Chondrocyte (in vitro differentiated cells): ENCODE measurements around the gene GRM7. TPM values are rescaled to one million over a fixed set of nuclear protein-coding genes. Genes with fewer than 3 reads are reported as not detected.

ENCODE experiments used
- DNase-seq: peaks from one replicate; pipeline ENCODE4 v3.0.0; 2021; ENCODE audit warnings: mixed read lengths, low spot score
- H3K27ac Mint-ChIP-seq: one replicate; pipeline ENCODE4 v1.8.0; 2021; ENCODE audit warnings: mild to moderate bottlenecking, moderate library complexity, mixed read lengths; ENCODE audit not compliant: unreplicated experiment
- H3K27me3 Mint-ChIP-seq: 2 replicates; pipeline ENCODE4 v1.8.0; 2021; ENCODE audit warnings: low read depth, mixed read lengths
- H3K36me3 Mint-ChIP-seq: 2 replicates; pipeline ENCODE4 v1.8.0; 2021; ENCODE audit warnings: low read depth, mixed read lengths
- H3K4me1 Mint-ChIP-seq: 2 replicates; pipeline ENCODE4 v1.8.0; 2021; ENCODE audit warnings: low read depth, mild to moderate bottlenecking, mixed read lengths
- H3K4me3 Mint-ChIP-seq: one replicate; pipeline ENCODE4 v1.8.0; 2021; ENCODE audit warnings: mild to moderate bottlenecking, moderate library complexity, mixed read lengths; ENCODE audit not compliant: unreplicated experiment
- H3K9me3 Mint-ChIP-seq: 2 replicates; pipeline ENCODE4 v1.8.0; 2021; ENCODE audit warnings: low read depth, mixed read lengths
- CTCF ChIP-seq: fragments of 200-600 bp; sonication (generic); IDR thresholded peaks from 2 replicates; pipeline ENCODE4 v1.5.0; 2021; ENCODE audit warnings: antibody characterized with exemption, mild to moderate bottlenecking, moderate library complexity
- total RNA-seq: library from RNA; stranded (reverse); gene quantifications from 3 replicates; pipeline ENCODE4 v1.2.1, GENCODE V29; 2021

Gene GRM7
- total RNA-seq, 1 donor from 2014 or later: not detected

- Mint-ChIP-seq H3K4me3 (no peak overlapping the region), H3K36me3 (peaks cover 4% of the 10 kb centered on the region), H3K4me1 (peaks cover 22% of the 10 kb centered on the region), H3K27ac (no peak overlapping the region), H3K9me3 (peaks cover 6% of the 10 kb centered on the region), H3K27me3 (peaks cover 6% of the 10 kb centered on the region)
- TF ChIP-seq CTCF: no peak
- DNase-seq: no peak
Measured at GRCh38 chr3:7520593-7520992, 659.7 kb downstream of the GRM7 start.

- Mint-ChIP-seq H3K4me3 (no peak overlapping the region), H3K27ac (no peak overlapping the region), H3K4me1 (no peaks in the 10 kb centered on the region), H3K27me3 (peaks cover 17% of the 10 kb centered on the region), H3K9me3 (no peaks in the 10 kb centered on the region), H3K36me3 (no peaks in the 10 kb centered on the region)
- DNase-seq: no peak
- TF ChIP-seq CTCF: no peak
Measured at GRCh38 chr3:7536510-7536909, 675.6 kb downstream of the GRM7 start.

- no peak for DNase-seq
- peaks cover 16% of the 10 kb centered on the region for H3K27me3 Mint-ChIP-seq
- H3K36me3 Mint-ChIP-seq: no peaks in the 10 kb centered on the region
- H3K4me3 Mint-ChIP-seq: no peak overlapping the region
- no peaks in the 10 kb centered on the region for H3K9me3 Mint-ChIP-seq
- no peaks in the 10 kb centered on the region for H3K4me1 Mint-ChIP-seq
- no peak overlapping the region for H3K27ac Mint-ChIP-seq
- no peak for TF ChIP-seq CTCF
Measured at GRCh38 chr3:7536921-7537320, 676.0 kb downstream of the GRM7 start.

GRCh38 chr3:7543294-7543880 lies 682.5 kb downstream of the GRM7 start:
- no peak for TF ChIP-seq CTCF
- no peak for DNase-seq
- Mint-ChIP-seq H3K36me3 (no peaks in the 10 kb centered on the region), H3K4me3 (no peak overlapping the region), H3K4me1 (peaks cover 5% of the 10 kb centered on the region), H3K9me3 (no peaks in the 10 kb centered on the region), H3K27ac (no peak overlapping the region), H3K27me3 (peaks cover 20% of the 10 kb centered on the region)

- no peak for TF ChIP-seq CTCF
- Mint-ChIP-seq H3K4me1 (peaks cover 5% of the 10 kb centered on the region), H3K27ac (no peak overlapping the region), H3K36me3 (no peaks in the 10 kb centered on the region), H3K9me3 (no peaks in the 10 kb centered on the region), H3K27me3 (peaks cover 22% of the 10 kb centered on the region), H3K4me3 (no peak overlapping the region)
- DNase-seq: no peak
Measured at GRCh38 chr3:7545334-7545733, 684.4 kb downstream of the GRM7 start.
